Sciatic nerve (tissue), 2 donors: ENCODE data around the gene ST6GALNAC5. TPM values are rescaled to one million over a fixed set of nuclear protein-coding genes. Genes with fewer than 3 reads are reported as not detected.
"Not testable (repeated sequence)": the region's sequence is repeated elsewhere in the genome, so short reads cannot be mapped to it uniquely, and the experiment has no call there.

ENCODE experiments used
- ATAC-seq: fragments of 200-7000 bp; cut with Tn5 transposase; one replicate; pipeline ENCODE4 v1.9.1; 2020; ENCODE audit warnings: mild to moderate bottlenecking, moderate library complexity
- DNase-seq: peaks from one replicate; pipeline ENCODE4 v3.0.0-alpha.2; 2020; ENCODE audit warnings: low spot score
- intact Hi-C: fragments of 100-400 bp; cut with DNase I; formaldehyde crosslinking; loops from one replicate; pipeline ENCODE4 v1.14.2; 2022
- total RNA-seq: library from RNA; stranded (reverse); fragmentation: NEBNext Ultra II Directional; extraction: Animal tissue kit (Norgen Biotek cat#: 25700); gene quantifications from one replicate; pipeline ENCODE4 v1.2.1, GENCODE V29; 2021
- donor health status: DM: no; HTN: no; CAD: no.
- donor health status: DM: no; HTN: no; CAD: no.

Gene ST6GALNAC5
- total RNA-seq, 1 donor from 2014 or later: 20.0 TPM

- intact Hi-C loops: no loop called here
- ATAC-seq (no peak), DNase-seq (no peak)
These were observed 94.5 kb downstream of the ST6GALNAC5 start for GRCh38 chr1:76961820-76962207.

DNA sequence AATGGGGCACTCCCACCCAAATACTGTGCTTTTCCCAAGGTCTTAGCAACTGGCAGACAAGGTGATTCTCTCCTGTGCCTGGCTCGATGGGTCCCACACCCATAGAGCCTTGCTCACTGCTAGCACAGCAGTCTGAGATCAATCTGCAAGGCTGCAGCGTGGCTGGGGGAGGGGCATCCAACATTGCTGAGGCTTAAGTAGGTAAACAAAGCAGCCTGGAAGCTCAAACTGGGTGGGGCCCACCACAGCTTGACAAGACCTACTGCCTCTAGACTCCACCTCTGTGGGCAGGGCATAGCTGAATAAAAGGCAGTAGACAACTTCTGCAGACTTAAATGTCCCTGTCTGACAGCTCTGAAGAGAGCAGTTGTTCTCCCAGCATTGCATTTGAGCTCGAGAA, 114.0 kb downstream of the ST6GALNAC5 start:
- intact Hi-C loops, DNase-seq, ATAC-seq: not testable (repeated sequence)

GRCh38 chr1:76989976-76990375, 122.7 kb downstream of the ST6GALNAC5 start:
- intact Hi-C loops: no loop called here
- ATAC-seq (no peak), DNase-seq (no peak)

GRCh38 chr1:76993036-76993435, 125.8 kb downstream of the ST6GALNAC5 start:
- no peak for DNase-seq
- intact Hi-C loops: no loop called here
- no peak for ATAC-seq

- ATAC-seq (no peak), DNase-seq (no peak)
- intact Hi-C loops: no loop called here
These were observed 131.4 kb downstream of the ST6GALNAC5 start for GRCh38 chr1:76998582-76999223.

GRCh38 chr1:77007675-77008074, 140.4 kb downstream of the ST6GALNAC5 start:
- ATAC-seq: no peak
- intact Hi-C loops: no loop called here
- no peak for DNase-seq

- no peak for ATAC-seq
- intact Hi-C loops: no loop called here
- no peak for DNase-seq
These were observed 143.7 kb downstream of the ST6GALNAC5 start for GRCh38 chr1:77010937-77011336.

GRCh38 chr1:77012066-77012465, 144.8 kb downstream of the ST6GALNAC5 start:
- intact Hi-C loops: no loop called here
- DNase-seq: no peak
- no peak for ATAC-seq

- intact Hi-C loops: no loop called here
- ATAC-seq (no peak), DNase-seq (no peak)
These were observed 147.0 kb downstream of the ST6GALNAC5 start for GRCh38 chr1:77014073-77014788.

DNA sequence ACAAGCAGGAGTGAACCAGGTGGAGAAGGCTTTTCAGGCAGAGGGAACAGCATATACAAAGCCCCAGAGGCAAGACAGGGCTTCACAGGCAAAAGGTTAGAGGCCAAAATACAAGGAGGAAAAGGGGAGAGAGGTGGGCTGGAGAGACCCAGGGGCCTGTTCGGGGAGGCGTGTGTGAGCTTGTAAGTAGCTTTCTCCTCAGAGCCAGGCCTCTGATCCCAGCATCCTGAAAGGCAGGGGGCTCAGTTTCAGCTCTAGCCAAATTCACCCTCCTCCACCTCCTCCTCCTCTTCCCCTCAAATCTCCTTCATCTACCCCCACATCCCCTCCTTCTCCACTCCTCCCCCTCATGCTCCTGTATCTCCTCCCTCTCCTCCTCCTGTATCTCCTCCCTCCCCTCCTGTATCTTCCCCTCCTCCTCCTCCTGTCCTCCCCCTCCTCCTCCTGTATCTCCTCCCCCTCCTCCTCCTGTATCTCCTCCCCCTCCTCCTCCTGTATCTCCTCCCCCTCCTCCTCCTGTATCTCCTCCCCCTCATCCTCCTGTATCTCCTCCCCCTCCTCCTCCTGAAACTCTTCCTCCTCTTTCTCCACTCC, 148.6 kb downstream of the ST6GALNAC5 start:
- no peak for DNase-seq
- intact Hi-C loops: no loop called here
- ATAC-seq: no peak

- ATAC-seq: no peak
- intact Hi-C loops: no loop called here
- DNase-seq: no peak
These were observed 149.2 kb downstream of the ST6GALNAC5 start for GRCh38 chr1:77016386-77016985.

- intact Hi-C loops: no loop called here
- DNase-seq (no peak), ATAC-seq (no peak)
These were observed 151.0 kb downstream of the ST6GALNAC5 start for GRCh38 chr1:77018311-77018710.

DNA sequence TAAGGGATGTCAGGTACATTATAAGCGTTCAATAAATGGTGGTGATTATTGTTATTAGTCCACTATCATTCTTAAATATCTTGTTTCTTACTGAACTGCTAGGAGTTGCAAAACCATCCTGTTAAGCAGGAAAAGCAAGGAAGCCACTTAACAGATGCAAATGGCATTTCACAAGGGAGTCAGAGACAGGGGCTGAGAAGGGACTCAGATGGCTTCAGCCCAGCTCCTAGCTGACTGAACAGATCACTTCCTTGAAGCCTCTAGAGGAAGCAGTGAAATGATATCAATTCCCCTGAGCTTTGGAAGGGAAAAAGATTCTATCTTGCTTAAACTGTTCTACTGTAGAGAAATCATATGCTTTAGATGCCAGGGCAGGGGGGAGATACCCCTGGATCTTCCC, 151.5 kb downstream of the ST6GALNAC5 start:
- intact Hi-C loops: no loop called here
- DNase-seq: no peak
- no peak for ATAC-seq

- ATAC-seq (no peak), DNase-seq (no peak)
- intact Hi-C loops: no loop called here
These were observed 154.5 kb downstream of the ST6GALNAC5 start for GRCh38 chr1:77021732-77022131.

DNA sequence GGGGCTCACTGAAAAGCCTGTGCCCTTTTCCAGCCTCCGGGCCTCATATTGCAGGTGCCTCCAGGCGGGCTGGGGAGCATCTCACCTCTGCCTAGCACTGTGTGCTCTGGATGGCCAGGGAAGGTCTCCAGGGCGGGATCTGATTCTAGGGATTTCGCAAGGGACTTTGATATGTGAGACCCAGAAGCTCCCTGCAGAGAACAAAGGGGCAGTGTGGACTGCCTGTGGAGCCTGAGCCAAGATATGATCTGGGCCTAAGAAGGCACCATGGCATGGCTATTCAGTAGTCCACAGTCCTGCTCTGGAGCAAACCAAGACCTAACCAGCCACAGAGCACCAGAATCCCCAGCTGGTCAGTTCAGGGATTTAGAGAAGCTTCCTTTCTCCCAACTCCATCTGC, 157.2 kb downstream of the ST6GALNAC5 start:
- DNase-seq (no peak), ATAC-seq (peak; percentile 38)
- intact Hi-C loops: no loop called here

DNA sequence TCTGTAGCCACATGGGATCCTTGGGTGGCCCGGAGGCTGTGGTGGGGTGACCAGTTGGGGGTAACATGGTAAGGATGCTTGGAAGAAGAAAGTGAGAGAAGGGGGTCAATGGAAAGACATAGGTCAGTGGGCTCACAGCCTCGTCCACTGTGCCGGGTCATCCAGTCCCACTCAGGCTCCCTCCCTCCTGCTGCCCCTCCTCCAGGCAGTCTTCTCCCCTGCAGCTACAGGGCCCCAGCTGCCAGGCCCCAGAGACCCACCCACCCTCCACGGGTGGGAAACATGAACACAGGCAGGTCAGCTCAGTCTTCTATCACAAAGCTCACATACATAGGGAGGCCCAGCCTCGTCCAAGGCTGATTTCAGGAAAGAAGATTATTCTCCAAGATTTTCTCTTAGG, 158.3 kb downstream of the ST6GALNAC5 start:
- DNase-seq (no peak), ATAC-seq (no peak)
- intact Hi-C loops: no loop called here

DNA sequence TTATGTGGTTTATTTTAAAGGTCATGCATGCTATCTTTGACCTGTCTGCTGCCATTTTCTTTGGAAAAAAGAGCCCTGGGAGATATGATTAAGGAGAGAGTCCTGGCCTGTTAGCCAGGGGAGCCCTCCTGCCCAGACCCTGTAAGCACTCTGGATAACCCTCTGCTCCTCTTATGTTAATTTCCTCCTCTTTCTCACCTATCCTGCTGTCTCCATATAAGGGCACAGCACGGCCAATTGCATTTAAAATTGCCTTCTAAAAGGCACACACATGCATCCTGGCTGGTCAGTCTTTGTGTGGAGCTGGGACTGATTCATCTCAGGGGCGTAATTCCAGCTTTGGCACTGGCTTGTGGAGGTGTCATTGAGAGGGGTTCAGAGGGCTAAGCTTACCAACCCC, 158.9 kb downstream of the ST6GALNAC5 start:
- intact Hi-C loops: no loop called here
- DNase-seq (no peak), ATAC-seq (no peak)

- ATAC-seq (no peak), DNase-seq (no peak)
- intact Hi-C loops: no loop called here
These were observed 159.4 kb downstream of the ST6GALNAC5 start for GRCh38 chr1:77026640-77027039.

GRCh38 chr1:77027847-77028246, 160.6 kb downstream of the ST6GALNAC5 start:
- DNase-seq (no peak), ATAC-seq (no peak)
- intact Hi-C loops: no loop called here
